OCI-LY1 (cell line): ENCODE results near the gene GSE1.

ENCODE experiments used
- EZH2 ChIP-seq: fragments of 200-600 bp; sonication (generic), shearing (Covaris generic); IDR thresholded peaks from 2 replicates; pipeline ENCODE4 v1.8.0; 2017; ENCODE audit warnings: borderline replicate concordance, mixed run types, mild to moderate bottlenecking, antibody characterized with exemption, low read length, moderate library complexity, mixed read lengths
- TF ChIP-seq, protein P1 (sequence below): fragments of 200-600 bp; sonication (generic), shearing (Covaris generic); IDR thresholded peaks from 2 replicates; pipeline ENCODE4 v1.5.1; 2017; ENCODE audit warnings: mild to moderate bottlenecking, antibody characterized with exemption, low read length, moderate library complexity, mixed read lengths

DNA sequence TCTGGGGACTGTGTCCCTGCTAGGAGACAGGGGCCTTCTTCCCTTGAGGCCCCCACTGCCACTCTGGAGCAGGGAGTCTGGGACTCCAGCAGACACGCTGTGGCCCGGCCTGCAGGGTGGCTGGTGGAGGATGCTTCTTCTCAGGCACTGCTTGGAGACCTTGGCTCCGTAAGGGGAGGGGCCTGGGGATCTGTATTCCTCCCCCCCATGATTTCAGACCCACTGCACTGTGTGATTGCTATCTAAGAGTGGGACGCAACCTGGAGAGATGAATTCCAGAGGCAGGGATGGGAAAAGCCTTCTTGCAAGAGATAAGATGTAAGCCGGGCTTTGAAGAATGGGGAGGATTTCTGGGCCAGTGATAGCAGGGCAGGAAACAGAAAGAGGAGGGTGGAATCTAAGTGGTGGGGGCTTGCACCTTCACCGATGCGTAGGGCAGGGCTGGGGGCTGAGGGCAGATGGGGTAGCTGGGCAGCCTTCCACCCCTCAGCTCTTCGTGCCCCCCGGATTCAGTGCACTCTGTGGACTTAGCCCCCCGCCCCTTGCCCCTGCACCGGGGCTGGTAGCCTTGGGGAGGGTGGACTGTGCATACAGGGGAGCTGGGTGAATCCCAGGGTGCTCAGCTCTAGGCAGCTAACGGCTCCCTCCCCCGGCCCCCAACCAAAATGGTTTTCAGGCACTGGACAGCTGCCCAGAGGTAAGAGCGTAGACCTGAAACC, 5.2 kb upstream of the GSE1 start:
- TF ChIP-seq, protein P1, sequence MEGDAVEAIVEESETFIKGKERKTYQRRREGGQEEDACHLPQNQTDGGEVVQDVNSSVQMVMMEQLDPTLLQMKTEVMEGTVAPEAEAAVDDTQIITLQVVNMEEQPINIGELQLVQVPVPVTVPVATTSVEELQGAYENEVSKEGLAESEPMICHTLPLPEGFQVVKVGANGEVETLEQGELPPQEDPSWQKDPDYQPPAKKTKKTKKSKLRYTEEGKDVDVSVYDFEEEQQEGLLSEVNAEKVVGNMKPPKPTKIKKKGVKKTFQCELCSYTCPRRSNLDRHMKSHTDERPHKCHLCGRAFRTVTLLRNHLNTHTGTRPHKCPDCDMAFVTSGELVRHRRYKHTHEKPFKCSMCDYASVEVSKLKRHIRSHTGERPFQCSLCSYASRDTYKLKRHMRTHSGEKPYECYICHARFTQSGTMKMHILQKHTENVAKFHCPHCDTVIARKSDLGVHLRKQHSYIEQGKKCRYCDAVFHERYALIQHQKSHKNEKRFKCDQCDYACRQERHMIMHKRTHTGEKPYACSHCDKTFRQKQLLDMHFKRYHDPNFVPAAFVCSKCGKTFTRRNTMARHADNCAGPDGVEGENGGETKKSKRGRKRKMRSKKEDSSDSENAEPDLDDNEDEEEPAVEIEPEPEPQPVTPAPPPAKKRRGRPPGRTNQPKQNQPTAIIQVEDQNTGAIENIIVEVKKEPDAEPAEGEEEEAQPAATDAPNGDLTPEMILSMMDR = no peak
- TF ChIP-seq EZH2 = no peak
